Measurements from ENCODE around the gene CSNK2A1.
A peak's percentile ranks its signal among the peaks of the same experiment; 100 is the strongest.

CSNK2A1 gene

GRCh38 chr20:474581-474980 is 69.0 kb downstream of the CSNK2A1 start:
- TF ChIP-seq, protein P1, sequence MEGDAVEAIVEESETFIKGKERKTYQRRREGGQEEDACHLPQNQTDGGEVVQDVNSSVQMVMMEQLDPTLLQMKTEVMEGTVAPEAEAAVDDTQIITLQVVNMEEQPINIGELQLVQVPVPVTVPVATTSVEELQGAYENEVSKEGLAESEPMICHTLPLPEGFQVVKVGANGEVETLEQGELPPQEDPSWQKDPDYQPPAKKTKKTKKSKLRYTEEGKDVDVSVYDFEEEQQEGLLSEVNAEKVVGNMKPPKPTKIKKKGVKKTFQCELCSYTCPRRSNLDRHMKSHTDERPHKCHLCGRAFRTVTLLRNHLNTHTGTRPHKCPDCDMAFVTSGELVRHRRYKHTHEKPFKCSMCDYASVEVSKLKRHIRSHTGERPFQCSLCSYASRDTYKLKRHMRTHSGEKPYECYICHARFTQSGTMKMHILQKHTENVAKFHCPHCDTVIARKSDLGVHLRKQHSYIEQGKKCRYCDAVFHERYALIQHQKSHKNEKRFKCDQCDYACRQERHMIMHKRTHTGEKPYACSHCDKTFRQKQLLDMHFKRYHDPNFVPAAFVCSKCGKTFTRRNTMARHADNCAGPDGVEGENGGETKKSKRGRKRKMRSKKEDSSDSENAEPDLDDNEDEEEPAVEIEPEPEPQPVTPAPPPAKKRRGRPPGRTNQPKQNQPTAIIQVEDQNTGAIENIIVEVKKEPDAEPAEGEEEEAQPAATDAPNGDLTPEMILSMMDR (IDR thresholded peaks at IDR 0.05; ENCODE audit: extremely low read depth, missing control alignments), result no peak
- no peak for DNase-seq (ENCODE audit: low spot score)

- DNase-seq (ENCODE audit: low spot score), result no peak
Observed at GRCh38 chr20:472889-473292, 70.7 kb downstream of the CSNK2A1 start.

GRCh38 chr20:472137-472846 is 71.3 kb downstream of the CSNK2A1 start:
- DNase-seq (ENCODE audit: low spot score), result no peak
- TF ChIP-seq, protein P1 (IDR thresholded peaks at IDR 0.05; ENCODE audit: extremely low read depth, missing control alignments), result no peak

More at GRCh38 chr20:472889-473292, 70.7 kb downstream of the CSNK2A1 start:
- TF ChIP-seq, protein P1 (IDR thresholded peaks at IDR 0.05; ENCODE audit: extremely low read depth, missing control alignments), result no peak

- no peak for DNase-seq (ENCODE audit: low spot score)
- TF ChIP-seq, protein P1 (IDR thresholded peaks at IDR 0.05; ENCODE audit: extremely low read depth, missing control alignments), result no peak
Observed at GRCh38 chr20:469746-470490, 73.7 kb downstream of the CSNK2A1 start.

- TF ChIP-seq, protein P1 (IDR thresholded peaks at IDR 0.05; ENCODE audit: extremely low read depth, missing control alignments), result no peak
- no peak for DNase-seq (ENCODE audit: low spot score)
Observed at GRCh38 chr20:467755-468154, 75.8 kb downstream of the CSNK2A1 start.

GRCh38 chr20:462199-462991 is 81.2 kb downstream of the CSNK2A1 start, which contains the start of gene TBC1D20:
Gene TBC1D20, minus strand, starts transcription at chr20:462533. Its CDS starts 128 bp downstream, at chr20:462405.
- TF ChIP-seq, protein P1 (IDR thresholded peaks at IDR 0.05; ENCODE audit: extremely low read depth, missing control alignments), result peak; percentile 29

More at GRCh38 chr20:462199-462991, 81.2 kb downstream of the CSNK2A1 start, which contains the start of gene TBC1D20:
- peak; percentile 96 for DNase-seq (ENCODE audit: low spot score)
